Right ventricle myocardium superior (tissue), 1 donor: Measurements from ENCODE around the gene ZNF385D. TPM values are rescaled to one million over a fixed set of nuclear protein-coding genes. Genes with fewer than 3 reads are reported as not detected.
A peak's percentile ranks its signal among the peaks of the same experiment; 100 is the strongest.

Experiments used
- ATAC-seq: fragments of 200-7000 bp; cut with Tn5 transposase; one replicate; pipeline ENCODE4 v1.9.1; 2020; ENCODE audit warnings: mild to moderate bottlenecking; ENCODE audit not compliant: poor library complexity
- DNase-seq: peaks from one replicate; pipeline ENCODE4 v3.0.0-alpha.2; 2020
- intact Hi-C: fragments of 100-400 bp; cut with DNase I; formaldehyde crosslinking; loops from one replicate; pipeline ENCODE4 v1.11.2; 2022
- total RNA-seq: library from RNA; stranded (reverse); fragmentation: NEBNext Ultra II Directional; extraction: Animal tissue kit (Norgen Biotek cat#: 25700); gene quantifications from one replicate; pipeline ENCODE4 v1.2.1, GENCODE V29; 2021
- donor health status: DM: no; HTN: yes; CAD: no; lungs with severe emphysema.

The ZNF385D gene
- total RNA-seq, 1 donor from 2014 or later, result 2.2 TPM

GRCh38 chr3:21704796-21705195 is 46.2 kb downstream of the ZNF385D start:
- intact Hi-C loops, result no loop called here
- DNase-seq, result no peak
- no peak for ATAC-seq

GRCh38 chr3:21703291-21703690 is 47.7 kb downstream of the ZNF385D start:
- DNase-seq (no peak), ATAC-seq (no peak)
- intact Hi-C loops, result no loop called here

GRCh38 chr3:21697707-21698106 is 53.3 kb downstream of the ZNF385D start:
- DNase-seq, result no peak
- intact Hi-C loops, result no loop called here
- ATAC-seq, result no peak

DNA sequence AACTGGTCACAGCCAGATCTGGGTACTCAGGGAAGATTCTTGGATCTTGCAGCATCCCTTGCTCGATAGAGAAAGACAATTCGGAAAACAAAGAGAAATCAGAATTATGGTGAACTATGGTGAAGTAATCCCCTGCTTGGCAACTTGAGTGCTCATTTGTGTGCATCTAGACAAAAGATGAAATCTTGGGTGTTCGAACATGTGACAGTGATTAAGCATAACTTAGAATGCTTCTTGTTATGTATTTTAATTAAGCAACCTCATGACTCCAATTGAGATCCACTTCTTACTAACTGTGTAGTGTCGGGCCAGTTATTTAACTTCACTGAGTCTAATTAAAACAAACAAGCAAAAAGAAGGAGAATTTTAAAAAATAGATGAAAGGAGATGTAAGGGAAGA is 56.5 kb downstream of the ZNF385D start:
- intact Hi-C loops, result no loop called here
- no peak for DNase-seq
- ATAC-seq, result no peak

DNA sequence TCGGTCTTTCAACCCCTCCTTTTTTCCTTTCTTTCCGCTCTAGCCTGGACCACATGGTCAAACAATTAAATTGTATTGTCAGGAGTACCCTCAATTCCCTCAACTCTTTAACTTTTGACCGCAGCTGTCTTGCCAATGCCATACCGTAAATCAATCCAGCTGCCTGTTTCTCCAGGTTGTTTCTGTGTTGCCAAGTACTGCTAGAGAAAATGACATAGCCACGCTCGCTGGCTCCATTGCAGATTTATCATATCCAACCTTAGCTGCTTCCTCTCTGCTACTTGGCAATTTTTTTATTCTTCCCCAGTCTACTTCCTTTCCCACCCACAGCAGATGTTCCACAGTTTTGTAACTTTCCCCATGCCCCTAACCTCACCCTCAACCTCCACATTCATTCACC is 60.0 kb downstream of the ZNF385D start:
- DNase-seq (no peak), ATAC-seq (no peak)
- intact Hi-C loops, result no loop called here

DNA sequence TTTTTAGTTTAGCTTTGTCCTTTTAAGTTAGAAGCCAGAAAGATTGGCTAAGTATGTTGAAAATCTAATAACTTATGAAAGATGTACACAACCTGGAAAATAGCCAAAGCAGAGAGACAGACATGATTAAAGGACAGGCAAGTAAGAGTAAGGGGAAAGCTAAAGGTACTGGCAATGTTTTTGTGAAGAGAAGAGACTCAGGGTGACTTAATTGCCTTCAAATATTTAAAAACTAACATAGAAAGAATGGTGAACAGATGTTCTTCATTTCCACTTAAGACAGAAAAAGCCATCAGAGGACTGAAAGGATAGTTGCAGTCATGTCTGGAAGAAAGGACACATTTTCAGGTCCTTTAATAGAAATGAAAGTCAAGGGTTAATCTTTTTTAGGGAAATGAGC is 68.8 kb downstream of the ZNF385D start:
- DNase-seq (no peak), ATAC-seq (no peak)
- intact Hi-C loops, result no loop called here

- ATAC-seq (no peak), DNase-seq (no peak)
- intact Hi-C loops, result no loop called here
These were observed 77.6 kb downstream of the ZNF385D start for GRCh38 chr3:21673393-21673792.

DNA sequence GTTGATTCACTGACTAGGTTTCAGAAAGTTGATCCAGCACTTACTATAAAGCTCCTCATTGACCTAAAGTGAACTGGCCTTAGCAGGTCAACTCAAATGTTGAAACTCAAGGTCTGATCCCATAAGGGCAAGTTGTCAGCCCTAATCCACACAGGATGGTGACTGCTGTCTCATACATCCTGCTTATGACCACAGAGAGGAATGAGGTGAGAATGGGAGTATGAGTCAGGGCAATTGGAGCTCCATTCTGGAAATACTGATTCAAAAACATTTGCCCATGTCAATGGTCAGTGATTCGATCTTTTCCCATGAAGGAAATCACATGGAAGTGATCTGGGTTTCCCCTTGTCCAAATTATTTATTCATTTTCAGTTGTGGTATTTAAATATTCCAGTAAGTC is 78.7 kb downstream of the ZNF385D start:
- ATAC-seq, result no peak
- intact Hi-C loops, result no loop called here

DNA sequence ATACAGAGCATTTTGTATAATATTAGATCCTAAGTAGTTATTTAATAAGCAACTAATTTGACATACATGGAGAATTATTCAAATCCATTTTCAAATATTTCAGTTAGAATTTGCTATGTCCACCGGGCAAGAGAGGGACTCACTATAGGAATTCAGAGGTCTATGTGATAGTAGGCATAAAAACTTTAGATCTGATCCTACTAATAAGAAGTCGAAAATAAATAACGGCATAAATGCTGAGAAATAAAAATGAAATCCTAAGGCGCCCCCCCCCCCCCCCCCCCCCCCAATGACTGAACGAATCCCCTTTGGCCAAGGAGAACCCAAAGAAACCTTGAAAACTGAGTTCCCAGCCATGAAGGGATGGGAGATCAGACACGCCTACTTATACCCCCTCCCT is 80.6 kb downstream of the ZNF385D start:
- intact Hi-C loops, result no loop called here
- no peak for ATAC-seq

More for the DNA sequence above, 78.7 kb downstream of the ZNF385D start:
- DNase-seq, result no peak

DNA sequence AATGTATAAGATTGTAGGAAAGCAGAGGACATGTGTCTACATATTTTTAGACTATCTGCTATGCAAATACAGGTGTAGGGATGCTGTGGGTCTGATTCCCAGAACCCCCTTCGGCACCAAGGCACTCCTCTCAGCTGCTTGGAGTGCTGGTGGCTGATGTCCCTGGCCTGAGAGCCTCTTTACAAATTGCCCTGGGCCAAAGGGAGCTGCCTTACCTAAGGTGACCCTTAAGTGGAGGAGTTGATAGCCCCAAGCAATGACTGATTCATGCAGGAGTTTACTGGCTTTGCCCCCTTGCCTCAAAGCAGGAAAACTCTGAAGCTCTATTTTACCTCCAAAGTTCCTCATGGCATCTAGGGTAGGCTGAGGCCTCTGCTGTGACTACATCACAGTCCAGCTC is 83.0 kb downstream of the ZNF385D start:
- DNase-seq (no peak), ATAC-seq (no peak)
- intact Hi-C loops, result no loop called here

More for the DNA sequence above, 80.6 kb downstream of the ZNF385D start:
- no peak for DNase-seq

DNA sequence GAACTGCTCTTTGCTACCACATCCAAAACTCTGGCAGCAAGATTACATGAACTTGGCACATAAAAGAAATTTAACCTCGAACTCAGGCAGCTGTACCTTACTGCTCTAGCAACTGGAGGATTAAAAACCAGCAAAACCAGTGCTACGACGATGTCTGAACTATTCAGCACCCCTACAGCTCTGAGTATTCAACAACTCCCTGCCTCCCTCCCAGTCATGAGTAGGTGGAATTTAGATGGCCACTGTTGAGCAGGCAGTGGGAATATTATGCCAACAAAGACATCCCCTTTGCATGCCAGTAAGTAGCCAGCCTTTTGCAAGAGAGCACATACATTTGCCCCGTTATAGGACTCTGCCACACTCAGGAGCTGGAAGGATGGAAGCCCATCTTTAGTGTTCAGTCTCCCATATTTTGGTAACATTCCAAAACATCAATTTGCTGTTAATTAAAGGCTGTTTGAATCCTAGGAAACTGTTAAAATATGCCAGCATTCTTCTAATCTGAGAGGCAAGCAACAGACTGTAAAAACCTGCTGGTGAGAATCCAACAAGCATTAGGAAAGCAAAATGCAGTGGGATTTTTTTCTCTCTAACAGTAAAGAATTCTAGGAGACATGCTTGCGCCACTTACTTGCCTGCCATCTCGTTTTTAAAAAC is 85.4 kb downstream of the ZNF385D start:
- intact Hi-C loops, result no loop called here
- DNase-seq, result no peak
- no peak for ATAC-seq

GRCh38 chr3:21664996-21665395 is 86.0 kb downstream of the ZNF385D start:
- intact Hi-C loops, result no loop called here
- no peak for ATAC-seq

DNA sequence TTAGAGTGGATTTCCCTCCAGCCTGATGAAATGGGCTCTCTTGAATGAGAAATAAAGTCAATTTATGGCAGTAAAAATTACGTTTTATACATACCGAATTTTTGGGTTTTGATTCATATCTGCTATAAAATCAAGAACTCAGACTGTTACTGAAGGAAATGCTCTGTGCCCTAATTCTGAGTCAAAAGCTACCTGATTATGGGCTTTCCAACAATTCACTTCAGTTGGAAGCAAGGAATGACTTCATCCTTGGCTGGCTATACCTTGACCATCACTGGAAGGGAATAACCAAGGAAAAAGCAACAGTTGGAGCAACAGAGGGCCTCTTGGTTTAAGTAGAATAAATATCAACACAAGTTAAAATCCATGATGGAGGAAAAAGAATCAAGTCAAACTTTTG is 88.6 kb downstream of the ZNF385D start:
- ATAC-seq (no peak), DNase-seq (no peak)
- intact Hi-C loops, result no loop called here

More at GRCh38 chr3:21664996-21665395, 86.0 kb downstream of the ZNF385D start:
- DNase-seq, result no peak

DNA sequence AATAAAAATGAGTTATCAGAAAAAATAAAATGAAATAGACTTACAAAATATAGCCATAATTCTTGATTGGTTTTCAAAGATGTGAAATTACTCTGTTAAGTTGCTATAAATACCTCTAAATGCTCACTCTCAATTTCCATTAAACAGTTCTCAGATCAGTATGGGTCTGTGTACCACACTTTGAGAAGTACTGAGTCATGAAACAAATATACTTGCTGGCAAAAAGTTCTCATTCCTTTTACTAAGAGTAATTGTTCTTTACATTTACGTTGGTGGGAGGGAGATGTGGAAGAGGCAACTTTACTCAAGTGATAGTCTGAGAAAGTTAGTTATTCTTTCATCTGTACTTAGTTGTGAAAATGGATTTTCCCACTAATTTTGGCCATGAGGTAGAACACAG is 96.3 kb downstream of the ZNF385D start:
- DNase-seq, result no peak
- ATAC-seq, result no peak
- intact Hi-C loops, result no loop called here

DNA sequence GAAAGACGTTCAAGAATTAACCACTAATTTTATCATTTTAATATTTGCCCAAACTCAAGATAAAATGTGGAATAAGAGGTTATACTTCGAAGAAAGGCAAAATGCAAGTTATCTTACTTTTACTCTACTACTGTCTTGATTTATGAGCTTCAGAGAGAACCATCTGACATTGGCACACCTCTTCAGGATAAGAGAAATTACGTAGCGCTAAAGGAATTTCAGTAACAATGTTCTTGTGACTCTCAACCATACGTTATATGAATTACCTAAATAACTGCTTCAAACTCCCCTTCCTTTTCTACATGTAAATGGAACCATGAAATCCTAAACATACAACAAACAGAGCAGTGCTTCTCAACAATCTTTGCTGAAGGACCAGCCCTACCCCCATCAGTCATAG is 96.8 kb downstream of the ZNF385D start:
- no peak for DNase-seq
- no peak for ATAC-seq
- intact Hi-C loops, result no loop called here

DNA sequence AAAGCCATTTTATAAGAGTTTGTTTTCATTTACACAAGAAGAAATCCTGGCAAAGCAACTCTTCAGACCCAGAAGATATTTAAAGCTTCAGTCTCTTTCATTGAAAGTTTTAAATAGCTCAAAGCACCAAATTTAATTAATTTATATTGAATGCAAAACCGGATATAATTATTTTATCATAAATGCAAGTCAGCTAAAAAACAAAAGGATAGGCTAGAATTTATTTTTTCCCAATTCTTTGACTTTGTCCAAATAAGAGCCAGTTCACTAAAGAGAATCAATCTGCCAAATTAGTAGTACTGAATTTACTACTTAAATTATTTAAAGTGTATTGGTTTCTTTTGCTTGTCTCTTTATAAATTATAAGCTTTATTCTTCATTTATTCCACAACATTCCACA is 101.5 kb downstream of the ZNF385D start:
- intact Hi-C loops, result no loop called here
- DNase-seq, result no peak
- ATAC-seq, result no peak

GRCh38 chr3:21647961-21648360 is 103.0 kb downstream of the ZNF385D start:
- intact Hi-C loops, result no loop called here
- DNase-seq (no peak), ATAC-seq (no peak)

GRCh38 chr3:21645121-21645897 is 105.7 kb downstream of the ZNF385D start:
- peak; percentile 76 for DNase-seq
- peak; percentile 98 for ATAC-seq
- intact Hi-C loops, result no loop called here

- intact Hi-C loops, result no loop called here
- DNase-seq, result no peak
- ATAC-seq, result peak; percentile 25
These were observed 106.7 kb downstream of the ZNF385D start for GRCh38 chr3:21644268-21644667.

DNA sequence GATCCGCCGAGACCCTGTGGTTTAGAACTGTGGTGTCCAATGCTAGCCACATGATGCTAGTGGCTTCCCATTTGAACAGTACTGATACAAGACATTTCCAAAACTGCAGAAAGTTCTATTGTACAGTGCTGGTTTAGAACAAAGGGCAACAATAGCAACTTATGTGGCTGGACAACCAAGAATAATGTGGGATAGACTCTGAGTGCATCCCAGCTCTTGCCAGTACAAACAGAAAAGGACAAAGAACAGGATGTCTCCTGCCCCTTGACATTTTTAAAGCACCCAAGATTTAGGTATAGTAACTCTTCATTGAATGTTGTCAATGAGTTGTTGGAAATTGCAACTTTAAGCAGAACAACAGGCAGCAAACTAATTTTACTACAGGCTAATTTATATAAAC is 107.3 kb downstream of the ZNF385D start:
- DNase-seq (no peak), ATAC-seq (peak; percentile 21)
- intact Hi-C loops, result no loop called here
